Panc1 (cell line): Measurements from ENCODE around the gene PSORS1C1. TPM values are rescaled to one million over a fixed set of nuclear protein-coding genes. Genes with fewer than 3 reads are reported as not detected.

ENCODE experiments used
- ATAC-seq: fragments of 200-7000 bp; cut with Tn5 transposase; 2 replicates; pipeline ENCODE4 v1.9.1; 2020; ENCODE audit warnings: mild to moderate bottlenecking, moderate library complexity
- BruUV-seq: library from RNA; stranded (reverse); fragments of 400-500 nt; replicated peaks from 2 replicates; lab custom pipeline; 2021; lab: Mats Ljungman, UMichigan
- CTCF ChIA-PET: fragments of 300-600 bp; sonication (Branson Sonifier 250); formaldehyde crosslinking; loops from one replicate; lab custom pipeline; 2022; ENCODE audit warnings: antibody characterized with exemption; lab: Charles Lee
- POLR2A ChIA-PET: fragments of 300-600 bp; sonication (Branson Sonifier 250); formaldehyde crosslinking; loops from one replicate; lab custom pipeline; 2022; ENCODE audit warnings: antibody characterized with exemption; lab: Charles Lee
- DNase-seq: peaks from one replicate; pipeline ENCODE4 v3.0.0-alpha.2; 2010; ENCODE audit warnings: low read depth, low spot score
- H3K27ac ChIP-seq: 2 replicates; pipeline ENCODE4 v1.5.1; 2011; ENCODE audit warnings: mild to moderate bottlenecking, low read length, inconsistent platforms
- H3K27me3 ChIP-seq: fragments of 200-500 bp; sonication (Bioruptor generic); 2 replicates; pipeline ENCODE4 v1.6.0; 2014; ENCODE audit warnings: low read length, inconsistent platforms; ENCODE audit not compliant: control insufficient read depth, insufficient read depth
- H3K36me3 ChIP-seq: fragments of 200-500 bp; sonication (Bioruptor generic); 2 replicates; pipeline ENCODE4 v1.5.1; 2014; ENCODE audit warnings: inconsistent platforms, mild to moderate bottlenecking, low read length, moderate library complexity; ENCODE audit not compliant: control insufficient read depth, insufficient read depth
- H3K4me1 ChIP-seq: 2 replicates; pipeline ENCODE4 v1.5.1; 2011; ENCODE audit warnings: inconsistent platforms, mild to moderate bottlenecking, low read length, moderate library complexity; ENCODE audit not compliant: control insufficient read depth, insufficient read depth
- H3K4me3 ChIP-seq, 2 experiments: 2 replicates each; pipeline ENCODE4 v1.5.1; 2011 to 2012; ENCODE audit warnings: low read depth in 2 of 2, low read length in 2 of 2, mild to moderate bottlenecking in 2 of 2, inconsistent platforms in 1 of 2, moderate library complexity in 1 of 2
- H3K9me3 ChIP-seq: fragments of 200-500 bp; sonication (Bioruptor generic); 2 replicates; pipeline ENCODE4 v1.5.1; 2014; ENCODE audit warnings: low read depth, mild to moderate bottlenecking, inconsistent platforms, low read length, moderate library complexity; ENCODE audit not compliant: control insufficient read depth, insufficient read depth
- POLR2AphosphoS5 ChIP-seq: IDR thresholded peaks from 2 replicates; pipeline ENCODE4 v1.6.1; 2012; ENCODE audit warnings: mild to moderate bottlenecking, low read depth, low read length, moderate library complexity
- SIN3A ChIP-seq: IDR thresholded peaks from 2 replicates; pipeline ENCODE4 v1.6.1; 2012; ENCODE audit warnings: low read depth, mild to moderate bottlenecking, low read length, moderate library complexity, borderline replicate concordance; ENCODE audit not compliant: insufficient read depth
- TCF7L2 ChIP-seq: IDR thresholded peaks from 2 replicates; pipeline ENCODE4 v1.6.1; 2011; ENCODE audit warnings: mild to moderate bottlenecking, low read depth, low read length, inconsistent platforms
- in situ Hi-C: cut with HindIII; loops from 2 replicates; pipeline ENCODE4 v1.10.0; 2016; ENCODE audit warnings: low sequenced_read_pairs, low pct_unique_long_range_greater_than_20kb
- intact Hi-C: fragments of 100-400 bp; cut with micrococcal nuclease; formaldehyde crosslinking; loops from one replicate; pipeline ENCODE4 v1.10.0; 2022; ENCODE audit not compliant: unreplicated experiment
- total RNA-seq: library from RNA; stranded (reverse); gene quantifications from one replicate; pipeline ENCODE4 v1.2.1, GENCODE V29; 2021; ENCODE audit not compliant: unreplicated experiment
- TF ChIP-seq, protein P1 (sequence below): fragments of 450-650 bp; IDR thresholded peaks from 2 replicates; pipeline ENCODE4 v1.5.1; 2017; ENCODE audit warnings: mild to moderate bottlenecking
- TF ChIP-seq, protein P2 (sequence below), 2 experiments: IDR thresholded peaks; 2 replicates each; pipeline ENCODE4 v1.6.1; 2011 to 2012; ENCODE audit warnings: low read depth in 2 of 2, control low read depth in 1 of 2, low read length in 1 of 2, mild to moderate bottlenecking in 1 of 2, moderate library complexity in 1 of 2; ENCODE audit not compliant: insufficient read depth in 1 of 2

Gene PSORS1C1
- total RNA-seq, 1 experiment from 2014 or later, result 2.9 TPM

DNA sequence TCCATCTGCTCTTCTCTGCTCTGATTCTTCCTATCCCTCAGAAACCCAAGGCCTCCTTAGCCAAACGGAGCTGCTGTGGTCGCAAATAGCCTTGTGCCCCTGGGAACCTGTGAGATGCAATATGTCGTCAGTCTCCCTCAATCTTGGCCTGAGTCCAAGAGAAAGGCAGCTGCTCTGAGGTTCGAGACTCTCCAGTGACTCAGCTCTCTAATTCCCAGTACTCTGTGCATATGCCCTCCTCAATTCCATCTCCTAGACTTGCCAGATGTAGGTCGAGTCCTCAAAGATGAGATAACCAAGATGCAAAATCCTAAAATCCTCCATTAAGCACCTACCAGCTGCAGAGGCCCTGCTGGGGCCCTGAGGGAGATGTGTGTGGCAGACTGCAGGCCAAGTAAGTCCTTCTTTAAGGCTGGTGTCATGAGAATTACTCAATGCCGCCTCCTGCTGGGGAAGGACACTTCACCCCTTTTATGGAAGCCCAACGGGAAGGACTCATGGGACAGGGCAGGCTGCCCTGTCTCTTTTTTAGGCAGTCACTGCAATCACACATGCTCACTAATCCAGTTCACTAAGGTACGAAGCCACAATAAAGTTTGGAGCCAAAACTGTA is 30.8 kb upstream of the PSORS1C1 start:
- H3K4me1 ChIP-seq, result peaks cover 3% of the 10 kb centered on the region; the same call in 1 of the 2 replicates
- no TSS peak for BruUV-seq
- TF ChIP-seq, protein P1, sequence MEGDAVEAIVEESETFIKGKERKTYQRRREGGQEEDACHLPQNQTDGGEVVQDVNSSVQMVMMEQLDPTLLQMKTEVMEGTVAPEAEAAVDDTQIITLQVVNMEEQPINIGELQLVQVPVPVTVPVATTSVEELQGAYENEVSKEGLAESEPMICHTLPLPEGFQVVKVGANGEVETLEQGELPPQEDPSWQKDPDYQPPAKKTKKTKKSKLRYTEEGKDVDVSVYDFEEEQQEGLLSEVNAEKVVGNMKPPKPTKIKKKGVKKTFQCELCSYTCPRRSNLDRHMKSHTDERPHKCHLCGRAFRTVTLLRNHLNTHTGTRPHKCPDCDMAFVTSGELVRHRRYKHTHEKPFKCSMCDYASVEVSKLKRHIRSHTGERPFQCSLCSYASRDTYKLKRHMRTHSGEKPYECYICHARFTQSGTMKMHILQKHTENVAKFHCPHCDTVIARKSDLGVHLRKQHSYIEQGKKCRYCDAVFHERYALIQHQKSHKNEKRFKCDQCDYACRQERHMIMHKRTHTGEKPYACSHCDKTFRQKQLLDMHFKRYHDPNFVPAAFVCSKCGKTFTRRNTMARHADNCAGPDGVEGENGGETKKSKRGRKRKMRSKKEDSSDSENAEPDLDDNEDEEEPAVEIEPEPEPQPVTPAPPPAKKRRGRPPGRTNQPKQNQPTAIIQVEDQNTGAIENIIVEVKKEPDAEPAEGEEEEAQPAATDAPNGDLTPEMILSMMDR, result peak; percentile 69
- TF ChIP-seq, protein P2, sequence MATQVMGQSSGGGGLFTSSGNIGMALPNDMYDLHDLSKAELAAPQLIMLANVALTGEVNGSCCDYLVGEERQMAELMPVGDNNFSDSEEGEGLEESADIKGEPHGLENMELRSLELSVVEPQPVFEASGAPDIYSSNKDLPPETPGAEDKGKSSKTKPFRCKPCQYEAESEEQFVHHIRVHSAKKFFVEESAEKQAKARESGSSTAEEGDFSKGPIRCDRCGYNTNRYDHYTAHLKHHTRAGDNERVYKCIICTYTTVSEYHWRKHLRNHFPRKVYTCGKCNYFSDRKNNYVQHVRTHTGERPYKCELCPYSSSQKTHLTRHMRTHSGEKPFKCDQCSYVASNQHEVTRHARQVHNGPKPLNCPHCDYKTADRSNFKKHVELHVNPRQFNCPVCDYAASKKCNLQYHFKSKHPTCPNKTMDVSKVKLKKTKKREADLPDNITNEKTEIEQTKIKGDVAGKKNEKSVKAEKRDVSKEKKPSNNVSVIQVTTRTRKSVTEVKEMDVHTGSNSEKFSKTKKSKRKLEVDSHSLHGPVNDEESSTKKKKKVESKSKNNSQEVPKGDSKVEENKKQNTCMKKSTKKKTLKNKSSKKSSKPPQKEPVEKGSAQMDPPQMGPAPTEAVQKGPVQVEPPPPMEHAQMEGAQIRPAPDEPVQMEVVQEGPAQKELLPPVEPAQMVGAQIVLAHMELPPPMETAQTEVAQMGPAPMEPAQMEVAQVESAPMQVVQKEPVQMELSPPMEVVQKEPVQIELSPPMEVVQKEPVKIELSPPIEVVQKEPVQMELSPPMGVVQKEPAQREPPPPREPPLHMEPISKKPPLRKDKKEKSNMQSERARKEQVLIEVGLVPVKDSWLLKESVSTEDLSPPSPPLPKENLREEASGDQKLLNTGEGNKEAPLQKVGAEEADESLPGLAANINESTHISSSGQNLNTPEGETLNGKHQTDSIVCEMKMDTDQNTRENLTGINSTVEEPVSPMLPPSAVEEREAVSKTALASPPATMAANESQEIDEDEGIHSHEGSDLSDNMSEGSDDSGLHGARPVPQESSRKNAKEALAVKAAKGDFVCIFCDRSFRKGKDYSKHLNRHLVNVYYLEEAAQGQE (IDR thresholded peaks at IDR 0.05; ENCODE audit: insufficient read depth in 1 of 2, low read depth in 2 of 2, low read length in 1 of 2), result no peak
- H3K27ac ChIP-seq, result no peak overlapping the region
- DNase-seq (no peak), ATAC-seq (no peak)
- no peaks in the 10 kb centered on the region for H3K36me3 ChIP-seq
- in situ Hi-C loops (no loop called here), intact Hi-C loops (no loop called here)
- ChIA-PET CTCF (interaction anchor here (0.6 to 1.0 kb wide), 2 partner anchors 141 to 170 kb away, joined by 4 to 7 read pairs; partner anchors contain the start of gene VARS2), POLR2A (no interaction called here)
- H3K27me3 ChIP-seq, result no peaks in the 10 kb centered on the region
- H3K9me3 ChIP-seq, result no peaks in the 10 kb centered on the region
- H3K4me3 ChIP-seq, result no peak overlapping the region

DNA sequence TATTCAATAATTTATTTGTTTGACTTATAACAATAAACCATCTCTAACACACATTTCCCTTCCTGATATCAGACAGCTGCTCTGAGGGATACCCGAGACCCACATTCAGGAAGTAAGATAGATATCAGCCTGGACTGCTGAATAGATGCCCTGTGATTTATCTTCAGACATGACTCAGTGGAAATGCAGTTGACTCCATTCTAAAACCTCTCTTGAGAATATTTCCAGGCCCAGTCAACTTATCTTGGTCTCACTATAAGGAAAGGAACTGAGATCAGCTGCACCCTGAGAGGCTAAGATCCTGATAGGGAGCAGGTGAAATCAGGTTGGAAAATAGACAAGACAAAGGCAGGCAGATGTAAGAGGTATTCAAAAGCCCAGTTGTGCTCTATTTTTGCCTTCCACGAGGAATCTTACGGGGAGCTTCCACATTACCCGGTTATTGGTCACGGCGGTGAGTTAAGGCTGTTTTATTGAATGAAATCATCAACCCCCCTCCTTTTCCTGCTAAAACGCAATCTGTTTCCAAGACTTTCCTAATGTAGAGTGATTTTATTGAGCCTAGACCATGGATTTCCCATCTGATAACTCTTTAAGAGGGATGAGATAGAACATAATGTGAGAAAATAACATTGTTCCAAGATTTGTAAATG is 27.7 kb upstream of the PSORS1C1 start:
- in situ Hi-C loops, result no loop called here
- ATAC-seq (0 out of 2 replicates have a peak, but pooled peaks have one; percentile 16), DNase-seq (no peak)
- H3K27ac ChIP-seq, result no peak overlapping the region
- H3K4me1 ChIP-seq, result peaks cover 3% of the 10 kb centered on the region; the same call in 1 of the 2 replicates
- H3K36me3 ChIP-seq, result no peaks in the 10 kb centered on the region
- intact Hi-C loops, result loop anchor here (2.0 to 5.0 kb wide), 2 partner anchors 258 to 405 kb away; no protein-coding TSS in a partner anchor
- H3K9me3 ChIP-seq, result no peaks in the 10 kb centered on the region
- H3K27me3 ChIP-seq, result no peaks in the 10 kb centered on the region
- TF ChIP-seq SIN3A (no peak), POLR2AphosphoS5 (no peak), TCF7L2 (no peak)
- TF ChIP-seq, protein P2 (IDR thresholded peaks at IDR 0.05; ENCODE audit: insufficient read depth in 1 of 2, low read depth in 2 of 2, low read length in 1 of 2), result no peak
- TF ChIP-seq, protein P1, result no peak
- no peak overlapping the region for H3K4me3 ChIP-seq
- CTCF ChIA-PET, result interaction anchor here (0.6 to 1.1 kb wide), 21 partner anchors 8 to 441 kb away, joined by 3 to 18 read pairs (median 4); partner anchors contain the start of genes PSORS1C1, TCF19 and VARS2
- POLR2A ChIA-PET, result interaction anchor here (0.6 kb wide), 2 partner anchors 52 to 465 kb away, joined by 3 to 13 read pairs; no protein-coding TSS in a partner anchor
- BruUV-seq, result no TSS peak
